IMR-90 (cell line): ENCODE results near the gene SNX14.

Experiments
- CTCF ChIP-seq: conservative IDR thresholded peaks from 2 replicates; pipeline ENCODE4 v1.5.1; 2012; ENCODE audit warnings: mild to moderate bottlenecking, low read depth, low read length, improper control_type of control experiment
- ELK1 ChIP-seq: fragments of 150-350 bp; IDR thresholded peaks from 2 replicates; pipeline ENCODE4 v1.6.1; 2016; ENCODE audit warnings: low read depth, mild to moderate bottlenecking, low read length, moderate library complexity, borderline replicate concordance
- NFE2L2 ChIP-seq: fragments of 150-350 bp; IDR thresholded peaks from 2 replicates; pipeline ENCODE4 v1.6.1; 2016; ENCODE audit warnings: low read depth, mild to moderate bottlenecking, low read length
- POLR2A ChIP-seq: IDR thresholded peaks from 2 replicates; pipeline ENCODE4 v1.6.1; 2012; ENCODE audit warnings: mild to moderate bottlenecking, low read depth, low read length
- RCOR1 ChIP-seq: IDR thresholded peaks from 2 replicates; pipeline ENCODE4 v1.6.1; 2012; ENCODE audit warnings: mild to moderate bottlenecking, low read length, improper control_type of control experiment; ENCODE audit not compliant: insufficient replicate concordance
- USF2 ChIP-seq: fragments of 150-350 bp; IDR thresholded peaks from 2 replicates; pipeline ENCODE4 v1.6.1; 2017; ENCODE audit warnings: mild to moderate bottlenecking, antibody characterized with exemption, low read length, low read depth

- TF ChIP-seq POLR2A (no peak), NFE2L2 (no peak), CTCF (no peak), ELK1 (no peak), USF2 (no peak), RCOR1 (no peak)
These were observed 132.5 kb downstream of the SNX14 start for GRCh38 chr6:85460921-85461797.
